ENCODE measurements around the gene ZNF488.
"Not testable (repeated sequence)": the region's sequence is repeated elsewhere in the genome, so short reads cannot be mapped to it uniquely, and the experiment has no call there.

The ZNF488 gene, protein sequence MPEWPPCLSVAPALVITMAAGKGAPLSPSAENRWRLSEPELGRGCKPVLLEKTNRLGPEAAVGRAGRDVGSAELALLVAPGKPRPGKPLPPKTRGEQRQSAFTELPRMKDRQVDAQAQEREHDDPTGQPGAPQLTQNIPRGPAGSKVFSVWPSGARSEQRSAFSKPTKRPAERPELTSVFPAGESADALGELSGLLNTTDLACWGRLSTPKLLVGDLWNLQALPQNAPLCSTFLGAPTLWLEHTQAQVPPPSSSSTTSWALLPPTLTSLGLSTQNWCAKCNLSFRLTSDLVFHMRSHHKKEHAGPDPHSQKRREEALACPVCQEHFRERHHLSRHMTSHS

DNA sequence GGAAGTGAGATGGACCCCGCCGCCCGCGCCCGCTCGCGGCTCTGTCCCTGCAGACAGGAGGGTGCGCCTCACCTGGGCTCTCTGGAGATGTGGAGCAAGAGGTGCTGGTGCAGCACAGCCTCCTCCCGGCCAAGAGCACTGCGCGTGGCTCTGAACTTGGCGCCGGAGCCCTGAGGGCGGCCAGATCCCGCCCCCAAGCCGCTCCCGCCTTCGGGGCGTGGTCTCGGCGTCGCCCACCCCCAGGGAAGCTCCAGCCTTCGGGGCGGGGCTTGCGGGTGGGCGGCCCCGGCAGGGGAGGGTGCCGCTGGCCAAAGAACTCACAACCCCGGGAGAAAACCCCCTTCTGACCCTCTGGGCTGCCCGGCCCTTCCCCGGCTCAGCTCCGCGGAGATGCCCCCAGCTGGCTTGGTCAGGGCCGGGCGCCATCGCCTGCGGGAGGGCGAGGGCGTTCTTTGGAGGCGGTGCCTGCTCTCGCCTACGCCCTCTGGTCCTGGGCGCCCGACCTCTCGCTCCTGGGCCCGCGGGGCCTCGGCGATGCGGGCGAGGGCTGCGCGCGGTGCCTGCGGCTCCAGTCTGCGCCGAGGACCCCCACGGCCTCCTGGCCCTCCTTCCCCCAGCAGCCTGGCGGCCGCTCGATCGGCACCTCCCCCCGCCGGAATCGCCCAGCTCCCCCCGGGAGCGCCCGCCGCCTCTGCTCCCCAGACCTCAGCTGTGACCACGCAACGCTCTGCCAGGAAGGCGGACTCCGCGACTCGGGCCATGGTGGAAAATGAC is at the start of gene ZNF488:
TSS of gene ZNF488 (minus strand) at position 146 of the 774 bp plus-strand sequence. CDS start 15,464 bp downstream, outside the sequence.
- peak; percentile 2 for DNase-seq

DNA sequence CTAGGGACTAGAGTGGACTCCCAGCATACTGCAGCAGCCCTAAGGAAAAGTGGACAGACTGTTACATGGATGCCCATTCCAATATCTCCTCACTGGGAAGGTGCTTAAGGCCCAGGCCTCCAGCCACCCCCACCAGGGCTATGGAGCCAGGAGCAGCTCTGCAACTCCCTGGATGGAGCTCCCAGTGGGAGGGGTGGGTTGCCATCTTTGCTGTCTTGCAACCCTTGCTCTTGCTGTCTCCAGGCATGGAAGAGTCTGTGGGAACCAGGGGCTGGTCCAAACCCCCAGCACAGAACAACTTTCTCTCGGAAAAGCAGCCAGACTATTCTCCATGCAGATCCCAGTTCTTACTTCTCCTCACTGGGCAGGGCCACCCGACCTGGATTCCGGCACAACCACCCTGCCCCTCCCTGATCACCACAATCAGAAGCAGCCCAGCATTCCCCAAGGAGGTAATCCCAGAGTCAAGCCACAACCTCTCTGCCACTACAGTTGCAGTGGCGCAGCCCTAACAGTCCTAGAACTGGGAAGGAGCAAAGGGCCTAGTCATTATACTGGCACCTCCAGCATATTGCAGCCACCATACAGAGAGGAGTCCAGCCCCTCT is 41.8 kb upstream of the ZNF488 start:
- DNase-seq: no peak

DNA sequence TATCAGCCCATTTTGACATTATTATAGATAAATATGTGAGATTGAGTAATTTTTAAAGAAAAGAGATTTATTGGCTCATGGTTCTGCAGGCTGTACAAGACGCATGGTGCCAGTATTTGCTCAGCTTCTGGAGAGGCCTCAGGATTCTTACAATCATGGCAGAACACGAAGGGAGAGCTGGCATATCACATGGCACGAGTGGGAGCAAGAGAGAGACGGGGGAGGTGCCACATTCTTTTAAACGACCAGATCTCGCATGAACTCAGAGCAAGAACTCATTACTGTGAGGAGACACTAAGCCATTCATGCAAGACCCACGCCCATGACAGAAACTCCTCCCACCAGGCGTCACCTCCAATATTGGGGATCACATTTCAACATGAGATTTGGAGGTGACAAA is 40.1 kb upstream of the ZNF488 start:
- DNase-seq: no peak

DNA sequence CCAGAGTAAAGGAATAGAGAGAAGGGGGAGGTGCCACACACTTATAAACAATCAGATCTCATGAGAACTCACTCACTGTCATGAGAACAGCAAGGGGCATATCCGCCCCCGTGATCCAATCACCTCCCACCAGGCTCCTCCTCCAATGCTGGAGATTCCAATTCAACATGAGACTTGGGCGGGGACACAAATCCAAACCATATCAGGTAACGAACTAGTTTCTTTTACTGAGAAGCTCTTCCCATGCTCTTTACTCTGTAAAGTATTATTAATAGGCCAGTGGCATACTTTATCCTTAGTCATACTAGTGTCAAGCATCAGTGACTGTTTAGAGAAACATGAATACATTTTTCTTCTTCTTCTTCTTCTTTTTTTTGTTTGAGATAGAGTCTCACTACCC is 39.4 kb upstream of the ZNF488 start:
- no peak for DNase-seq

DNA sequence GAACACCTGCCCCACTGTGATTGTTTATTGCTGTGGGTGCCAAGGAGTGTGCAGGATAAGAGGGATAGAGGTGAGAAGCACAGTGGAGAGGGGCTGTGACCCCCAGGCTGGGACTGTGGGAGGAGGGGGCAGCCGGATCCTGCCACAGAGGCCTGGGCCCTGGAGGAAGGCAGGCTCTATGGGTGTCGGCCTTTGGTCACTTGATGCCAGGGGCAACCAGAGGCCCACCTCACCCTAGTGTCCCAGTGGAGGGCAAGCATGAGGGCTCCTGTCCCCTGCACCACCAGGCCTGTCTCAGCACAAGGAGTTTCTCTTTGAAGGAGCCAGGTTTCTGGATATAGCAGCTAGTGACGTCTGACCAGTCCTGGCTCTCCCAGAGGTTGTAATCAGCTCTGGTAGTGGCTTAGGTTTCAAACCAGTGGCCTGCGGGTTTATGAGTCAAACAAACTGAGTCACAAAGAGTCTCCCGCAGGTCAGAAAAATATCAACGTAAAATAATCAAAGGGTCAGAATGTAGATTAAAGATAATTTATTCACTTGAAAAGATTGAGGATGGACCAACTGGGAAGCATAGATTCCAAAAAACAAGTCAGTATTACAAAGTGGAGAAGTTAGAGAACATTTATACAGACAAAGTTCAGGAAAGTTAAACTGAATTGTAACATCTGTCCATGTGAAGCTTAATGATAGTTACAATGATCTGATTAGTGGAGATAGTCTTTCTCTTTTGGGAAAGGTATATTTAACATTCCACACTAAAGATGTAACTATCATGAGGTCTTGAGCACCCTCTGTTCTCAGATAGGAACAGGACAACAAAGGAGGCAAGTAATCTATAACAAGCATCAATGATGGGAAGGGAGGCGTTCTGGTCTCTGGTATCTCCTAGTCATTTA is 37.2 kb upstream of the ZNF488 start:
- no peak for DNase-seq

DNA sequence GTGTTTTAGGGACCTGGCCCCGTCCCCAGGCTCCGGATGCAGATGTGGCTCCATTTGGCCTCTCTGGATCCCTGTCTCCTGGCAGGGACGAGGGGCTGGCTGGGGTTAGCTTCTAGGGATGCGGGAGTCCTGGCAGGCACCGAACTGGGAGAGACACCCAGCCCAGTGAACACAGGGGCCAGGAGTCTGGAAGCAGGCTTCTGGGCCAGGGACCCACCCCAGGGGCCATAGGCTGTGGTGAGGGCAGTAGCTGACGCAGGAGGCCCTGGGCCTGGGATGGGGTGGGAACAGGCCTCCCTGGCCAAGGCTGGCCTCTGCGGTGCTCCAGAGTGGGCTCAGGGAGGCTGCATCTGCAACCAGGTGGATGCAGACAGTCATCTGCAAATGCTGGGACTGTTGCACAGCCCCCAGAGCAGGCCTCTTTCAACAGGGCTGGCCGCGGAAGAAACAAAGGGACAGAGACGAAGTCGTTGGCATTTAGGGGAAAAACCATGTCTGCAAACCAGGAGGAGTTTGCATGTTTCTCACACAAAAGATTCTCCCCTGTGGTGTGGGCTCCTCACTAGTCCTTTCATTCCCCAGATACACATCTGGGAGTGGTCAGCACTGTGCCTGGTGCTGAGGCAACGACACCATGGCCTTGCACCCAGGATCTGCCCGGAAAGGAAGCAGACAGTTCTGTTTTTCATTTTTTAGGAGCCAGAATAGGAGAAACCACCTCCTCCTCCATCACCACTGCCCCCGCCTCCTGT is 36.4 kb upstream of the ZNF488 start:
- no peak for DNase-seq

DNA sequence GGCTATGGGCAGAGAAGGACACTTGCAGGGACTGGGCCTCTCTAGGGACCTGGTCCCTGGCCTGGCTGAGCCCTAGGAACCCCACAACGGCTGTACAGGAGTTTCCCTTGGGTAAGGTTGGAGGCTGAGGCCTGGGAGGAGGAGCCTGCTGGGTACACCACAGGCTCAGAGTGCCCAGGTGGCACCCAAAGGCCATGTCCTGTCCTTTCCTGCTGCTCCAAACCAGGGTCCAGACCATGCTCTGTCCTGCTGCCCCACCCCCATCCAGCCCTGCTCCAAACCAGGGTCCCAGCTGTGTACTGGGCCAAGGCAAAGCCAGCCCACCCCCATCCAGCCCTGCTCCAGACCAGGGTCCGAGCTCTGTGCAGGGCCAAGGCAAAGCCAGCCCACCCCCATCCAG is 35.3 kb upstream of the ZNF488 start:
- no peak for DNase-seq

DNA sequence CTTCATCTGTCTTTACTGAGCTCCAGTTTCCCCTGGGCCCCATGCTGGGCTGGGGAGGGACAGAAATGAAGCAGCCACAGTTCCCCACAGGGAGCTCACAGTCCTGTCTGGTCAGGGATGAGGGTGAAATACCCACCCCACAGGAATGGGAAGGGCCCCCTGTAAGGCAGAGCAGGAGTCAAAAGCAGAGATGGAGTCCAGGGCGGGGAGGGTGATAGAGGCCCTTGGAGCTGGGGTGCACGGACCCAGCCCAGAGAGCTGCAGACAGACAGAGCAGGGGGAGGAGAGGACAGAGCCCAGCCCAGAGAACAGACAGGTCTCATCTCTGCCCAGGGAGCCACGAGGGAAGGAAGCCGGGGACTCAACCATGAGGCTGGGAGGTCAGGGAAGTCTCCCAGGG is 34.9 kb upstream of the ZNF488 start:
- DNase-seq: no peak

DNA sequence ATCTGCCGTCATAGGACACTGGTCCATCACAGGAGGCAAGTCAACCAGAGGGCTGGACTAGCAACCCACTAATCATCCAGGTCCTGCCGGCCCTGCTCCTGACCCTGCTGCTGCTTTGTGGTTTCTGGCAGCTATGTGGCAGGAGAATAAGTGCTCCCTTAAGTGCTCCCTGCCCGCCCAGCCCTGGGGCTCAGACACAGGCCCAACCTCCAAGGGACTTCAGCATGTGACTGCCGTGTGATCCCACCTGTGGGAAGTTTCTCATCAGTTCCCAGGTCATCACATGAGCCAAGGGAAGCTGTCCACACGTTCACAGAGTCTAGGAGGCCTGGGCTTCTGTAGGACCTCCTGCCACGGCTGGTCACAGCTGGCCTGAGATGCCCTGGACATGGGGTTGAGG is 34.2 kb upstream of the ZNF488 start:
- DNase-seq: no peak

DNA sequence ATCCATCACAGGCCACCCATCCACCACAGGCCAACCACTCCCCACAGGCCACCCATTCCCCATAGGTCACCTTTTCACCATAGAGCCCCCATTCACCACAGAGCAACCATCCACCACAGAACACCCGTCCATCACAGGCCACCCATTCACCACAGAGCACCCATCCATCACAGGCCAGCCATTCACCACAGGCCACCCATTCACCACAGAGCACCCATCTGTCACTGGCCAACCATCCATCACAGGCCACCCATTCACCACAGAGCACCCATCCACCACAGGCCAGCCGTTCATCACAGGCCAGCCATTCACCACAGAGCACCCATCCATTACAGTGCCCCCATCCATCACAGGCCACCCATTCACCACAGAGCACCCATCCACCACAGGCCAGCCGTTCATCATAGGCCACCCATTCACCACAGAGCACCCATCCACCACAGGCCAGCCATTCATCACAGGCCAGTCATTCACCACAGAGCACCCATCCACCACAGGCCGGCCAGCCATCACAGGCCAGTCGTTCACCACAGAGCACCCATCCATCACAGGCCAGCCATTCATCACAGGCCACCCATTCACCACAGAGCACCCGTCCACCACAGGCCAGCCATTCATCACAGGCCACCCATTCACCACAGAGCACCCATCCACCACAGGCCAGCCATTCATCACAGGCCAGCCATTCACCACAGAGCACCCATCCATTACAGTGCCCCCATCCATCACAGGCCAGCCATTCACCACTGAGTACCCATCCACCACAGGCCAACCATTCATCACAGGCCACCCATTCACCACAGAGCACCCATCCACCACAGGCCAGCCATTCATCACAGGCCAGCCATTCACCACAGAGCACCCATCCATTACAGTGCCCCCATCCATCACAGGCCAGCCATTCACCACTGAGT is 32.5 kb upstream of the ZNF488 start:
- not testable (repeated sequence) for DNase-seq

DNA sequence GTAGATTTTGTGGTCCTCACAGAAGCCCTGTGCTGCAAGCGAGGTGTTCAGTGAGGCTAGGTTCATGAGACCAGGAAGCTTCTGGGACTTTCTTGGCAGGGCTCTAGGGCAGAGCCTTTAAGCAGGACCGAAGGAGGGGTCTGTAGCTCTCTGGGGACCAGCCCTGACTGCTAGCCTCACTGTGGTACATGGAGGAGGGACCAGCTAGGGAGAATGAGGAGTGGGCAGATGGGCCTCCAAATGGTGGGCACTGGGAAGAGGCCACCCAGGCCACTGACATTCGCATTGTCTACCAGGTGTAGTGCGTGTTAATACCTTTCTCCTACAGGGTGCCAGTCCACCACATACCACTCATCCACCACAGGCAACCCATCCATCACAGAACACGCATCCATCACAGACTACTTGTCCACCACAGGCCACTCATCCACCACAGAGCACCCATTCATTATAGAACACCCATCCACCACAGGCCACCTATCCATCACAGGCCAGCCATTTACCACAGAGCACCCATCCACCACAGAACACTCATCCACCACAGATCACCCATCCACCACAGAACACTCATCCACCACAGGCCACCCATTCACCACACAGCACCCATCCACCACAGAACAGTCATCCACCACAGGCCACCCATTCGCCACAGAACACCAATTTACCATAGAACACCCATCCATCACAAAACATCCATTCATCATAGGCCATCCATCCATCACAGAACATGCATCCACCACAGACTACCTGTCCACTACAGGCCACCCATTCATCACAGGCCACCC is 31.6 kb upstream of the ZNF488 start:
- no peak for DNase-seq

DNA sequence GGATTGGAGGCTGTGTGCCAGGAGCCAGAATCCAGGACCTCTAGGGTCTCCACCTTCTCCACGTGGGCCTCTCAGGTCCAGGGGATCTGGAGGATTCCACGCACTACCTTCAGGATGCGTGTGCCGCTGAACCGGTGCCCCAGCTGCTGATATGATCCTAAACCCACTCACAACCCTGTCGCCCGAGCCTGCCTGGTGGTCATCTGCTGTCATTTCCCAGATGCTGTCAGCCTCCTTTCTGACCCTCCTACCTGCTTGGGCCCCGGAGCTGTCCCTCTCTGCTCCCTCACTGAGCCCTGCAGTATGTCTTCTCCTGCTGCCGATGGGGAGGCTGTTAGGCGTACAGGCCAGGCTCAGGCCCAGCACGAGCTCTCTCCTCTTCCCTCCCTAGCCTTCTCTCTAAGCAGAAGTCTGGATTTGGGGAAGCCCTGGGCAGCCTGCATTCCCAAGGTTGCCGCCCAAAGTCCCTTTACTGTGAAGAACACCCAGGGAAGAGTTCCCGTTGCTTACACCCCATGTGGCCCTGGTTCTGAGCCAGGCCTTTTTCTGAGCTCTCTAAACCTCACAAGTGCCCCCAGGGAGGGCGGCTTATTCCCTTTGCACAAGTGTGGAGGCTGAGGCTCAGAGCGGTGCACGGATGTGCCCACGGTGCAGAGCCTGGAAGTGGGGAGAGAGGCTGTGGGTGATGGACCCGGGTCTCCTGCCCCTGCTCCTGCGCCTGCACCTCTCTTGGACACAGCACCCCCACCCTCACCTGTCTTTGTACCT is 30.8 kb upstream of the ZNF488 start:
- no peak for DNase-seq

DNA sequence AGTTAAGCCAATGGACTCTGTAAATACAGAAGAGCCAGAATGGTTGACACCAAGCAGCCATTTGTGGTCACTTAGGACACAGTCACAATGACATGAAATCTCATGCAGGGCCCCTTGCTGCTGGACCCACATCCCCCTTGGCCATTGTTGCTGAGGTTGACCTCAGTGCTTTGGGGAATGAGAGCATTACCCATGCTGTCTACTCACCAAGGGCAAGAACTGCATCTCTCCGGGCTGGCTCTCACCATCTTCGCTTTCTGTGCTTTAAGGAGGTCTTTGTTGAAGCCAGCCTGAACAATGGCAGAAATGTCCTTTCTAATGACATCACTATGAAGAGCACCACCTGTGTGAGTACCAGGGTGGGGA is 30.1 kb upstream of the ZNF488 start:
- no peak for DNase-seq

DNA sequence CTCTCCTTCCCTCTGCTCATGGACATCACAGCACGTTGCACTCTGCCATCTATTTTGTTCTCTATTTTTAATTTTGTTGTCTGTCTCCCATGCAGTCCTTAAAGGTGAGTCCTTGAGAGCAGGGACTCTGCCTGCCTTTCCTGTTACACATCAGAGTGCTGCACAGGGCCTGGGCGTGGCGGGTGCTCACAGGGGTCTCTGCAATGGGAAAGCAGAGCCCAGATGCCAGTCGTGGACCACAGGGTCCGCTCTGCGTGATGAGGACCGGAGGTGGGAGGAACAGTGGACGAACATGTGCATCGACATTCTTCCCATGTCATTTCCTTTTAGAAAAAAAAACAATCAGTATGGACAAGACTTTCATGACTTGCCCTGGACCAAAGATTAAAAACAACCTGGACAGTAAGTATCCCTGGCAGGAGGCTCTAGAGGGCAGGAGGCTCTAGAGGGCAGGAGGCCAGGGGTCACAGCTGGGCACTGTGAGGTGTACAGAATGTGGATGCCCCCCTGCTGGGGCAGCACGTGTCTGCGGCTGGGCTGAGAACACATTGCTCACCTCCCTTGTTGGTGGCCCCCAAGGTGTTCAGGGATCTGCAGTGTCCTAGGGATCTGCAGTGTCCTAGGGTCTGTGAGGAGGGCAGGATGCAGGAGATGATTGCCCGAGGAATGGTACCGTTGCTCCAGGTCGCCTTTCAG is 29.6 kb upstream of the ZNF488 start:
- DNase-seq: no peak

DNA sequence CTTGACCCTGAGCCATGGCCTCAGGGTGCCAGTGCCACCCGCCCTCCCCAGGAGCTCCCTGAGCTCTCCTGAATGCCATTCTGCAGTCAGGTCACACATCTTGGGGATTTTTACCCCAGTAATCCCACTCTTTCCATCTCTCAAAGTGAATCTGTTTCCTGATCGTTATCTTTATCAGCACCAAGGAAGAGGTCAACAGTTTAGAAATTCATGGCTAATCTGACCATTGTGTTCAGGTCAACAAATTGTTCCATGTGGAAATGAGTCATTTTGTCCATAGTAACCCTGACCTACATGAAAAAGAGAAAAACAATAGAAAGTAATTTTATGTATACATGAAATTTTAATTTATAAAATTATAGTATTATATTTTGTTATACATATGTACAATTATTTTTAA is 28.8 kb upstream of the ZNF488 start:
- no peak for DNase-seq

DNA sequence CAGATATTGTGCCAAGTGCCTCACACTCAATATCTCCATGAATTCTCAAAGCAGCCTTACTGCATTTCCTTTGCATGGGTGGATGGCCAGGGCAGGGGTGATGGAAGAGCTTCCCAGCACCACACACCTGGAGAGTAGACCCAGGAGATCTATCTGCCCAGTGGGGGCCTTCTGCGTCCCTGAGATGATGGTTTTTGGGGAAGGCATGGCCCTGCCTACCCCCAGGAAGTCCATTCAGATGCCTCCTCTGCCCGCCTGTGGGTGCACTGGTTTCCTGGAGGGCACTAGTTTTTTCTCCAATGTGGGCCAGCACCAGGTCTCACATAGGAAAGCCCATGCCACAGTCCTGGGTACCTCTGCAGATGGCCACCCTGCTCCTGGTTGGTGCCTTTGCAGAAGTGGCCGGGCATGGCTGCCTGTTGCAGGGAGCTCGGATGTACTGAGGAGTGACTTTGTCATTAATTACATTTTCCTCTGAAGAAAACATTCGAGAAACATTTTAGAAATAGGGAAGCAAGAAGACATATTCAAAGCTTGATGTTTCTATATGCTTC is 28.2 kb upstream of the ZNF488 start:
- no peak for DNase-seq

DNA sequence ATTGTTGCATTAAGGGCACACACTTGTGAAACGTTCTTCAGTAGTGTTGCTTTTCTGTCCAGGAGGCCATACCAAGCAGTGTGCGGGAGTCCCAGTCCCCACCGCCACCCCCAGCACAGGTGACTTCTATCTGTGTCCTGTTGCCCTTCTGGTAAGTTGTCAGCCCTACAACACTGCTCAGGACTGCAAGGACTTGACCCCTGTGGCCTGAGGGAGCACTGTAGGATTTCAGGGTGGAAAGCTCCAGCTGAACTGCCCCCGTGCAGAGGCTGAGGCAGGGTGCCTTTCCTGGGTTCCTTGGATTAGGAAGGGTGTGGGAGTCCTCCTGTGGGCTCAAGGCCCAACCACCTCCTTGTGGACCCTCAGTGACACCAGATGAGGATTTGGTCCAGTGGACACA is 26.8 kb upstream of the ZNF488 start:
- DNase-seq: no peak

DNA sequence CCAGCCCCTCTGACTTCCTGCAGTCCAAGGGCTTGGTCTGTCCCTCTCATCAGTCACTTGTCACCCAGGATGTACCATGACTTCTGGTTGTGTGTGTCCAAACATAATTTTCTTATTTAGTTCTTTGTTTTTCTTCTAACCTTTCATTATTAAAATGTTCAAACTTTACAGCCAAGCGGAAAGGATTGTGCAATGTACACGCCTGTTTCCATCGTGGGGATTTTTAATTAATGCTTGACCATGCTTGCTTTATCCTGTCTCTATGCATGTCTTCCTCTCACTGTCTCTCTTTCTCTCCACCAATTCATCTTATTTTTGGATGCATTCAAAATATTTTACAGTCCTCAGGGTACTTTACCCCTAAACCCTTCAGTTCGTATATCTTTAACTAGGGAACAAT is 26.2 kb upstream of the ZNF488 start:
- no peak for DNase-seq

DNA sequence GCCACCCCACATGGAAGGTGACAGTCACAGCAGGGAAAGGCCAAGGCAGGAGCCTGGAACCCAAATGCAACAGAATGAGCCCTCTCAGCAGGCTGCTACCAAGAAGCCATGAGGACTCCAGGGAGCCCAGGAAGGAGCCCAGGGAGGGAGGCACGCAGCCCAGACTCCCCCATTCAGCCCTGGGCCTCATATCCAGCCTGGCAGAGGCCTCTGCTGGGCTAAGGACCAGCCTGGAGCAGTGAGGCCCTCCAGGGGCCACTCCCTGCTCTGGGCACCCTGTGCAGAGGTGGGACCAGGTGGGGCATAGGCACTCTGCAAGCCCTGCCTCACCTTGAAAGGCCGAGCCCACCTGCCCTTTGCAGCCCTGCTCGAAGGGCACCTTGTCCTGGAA is 25.8 kb upstream of the ZNF488 start:
- DNase-seq: no peak
